PC-9 (cell line): ENCODE measurements around the gene STAB1.

Experiments
- CTCF ChIP-seq: fragments of 200-600 bp; sonication (generic); conservative IDR thresholded peaks from 2 replicates; pipeline ENCODE4 v1.6.1; 2017; ENCODE audit warnings: mixed run types, antibody characterized with exemption, mild to moderate bottlenecking, moderate library complexity
- EZH2 ChIP-seq: fragments of 200-600 bp; sonication (generic); IDR thresholded peaks from 2 replicates; pipeline ENCODE4 v1.8.0; 2017; ENCODE audit warnings: antibody characterized with exemption, low read depth

GRCh38 chr3:52561028-52561747, 66.0 kb downstream of the STAB1 start:
- no peak for TF ChIP-seq CTCF
- TF ChIP-seq EZH2 = no peak
